Uterus (tissue), 4 donors: ENCODE results near the gene HDAC3. TPM values are rescaled to one million over a fixed set of nuclear protein-coding genes. Genes with fewer than 3 reads are reported as not detected.

Source experiments
- DNase-seq, 2 donors: peaks; one replicate each; pipeline ENCODE4 v3.0.0-alpha.2; 2019 to 2020
- H3K27ac ChIP-seq, 2 donors: fragments of 200-600 bp; sonication (generic); 1 replicate in 1 of 2; 2 replicates in 1 of 2; pipeline ENCODE4 v1.5.1; 2016 to 2018
- H3K27me3 ChIP-seq, 2 donors: fragments of 200-600 bp; sonication (generic); one replicate each; pipeline ENCODE4 v1.5.1; 2018 to 2019; ENCODE audit warnings: control low read depth in 1 of 2
- H3K36me3 ChIP-seq, 2 donors: fragments of 200-600 bp; sonication (generic); one replicate each; pipeline ENCODE4 v1.5.1; 2019; ENCODE audit warnings: control low read depth in 1 of 2
- H3K4me1 ChIP-seq, 2 donors: fragments of 200-600 bp; sonication (generic); one replicate each; pipeline ENCODE4 v1.5.1; 2018 to 2019; ENCODE audit warnings: control low read depth in 1 of 2
- H3K4me3 ChIP-seq, 2 donors: fragments of 200-600 bp; sonication (generic); 1 replicate in 1 of 2; 2 replicates in 1 of 2; pipeline ENCODE4 v1.5.1; 2018 to 2019; ENCODE audit warnings: mild to moderate bottlenecking in 1 of 2
- H3K9me3 ChIP-seq, 2 donors: fragments of 200-600 bp; sonication (generic); one replicate each; pipeline ENCODE4 v1.5.1; 2019; ENCODE audit warnings: control low read depth in 1 of 2
- CTCF ChIP-seq, 4 experiments: fragments of 200-600 bp in 2 of 4; fragments of 450-650 bp in 2 of 4; sonication (generic) in 2 of 4; IDR thresholded peaks; one replicate each; pipeline ENCODE4 v1.5.1; 2016 to 2019; ENCODE audit warnings: antibody characterized with exemption in 4 of 4, mild to moderate bottlenecking in 2 of 4, moderate library complexity in 1 of 4
- POLR2A ChIP-seq, 2 donors: fragments of 450-650 bp; IDR thresholded peaks; one replicate each; pipeline ENCODE4 v1.6.1; 2016; ENCODE audit warnings: antibody characterized with exemption in 2 of 2, mild to moderate bottlenecking in 1 of 2, moderate library complexity in 1 of 2
- intact Hi-C: fragments of 100-400 bp; cut with DNase I; formaldehyde crosslinking; loops from one replicate; pipeline ENCODE4 v1.15.1; 2023; ENCODE audit warnings: low total_unique reads
- total RNA-seq, 4 donors: library from RNA; depleted of rRNA in 3 of 4; stranded (reverse); fragments of >200 nt in 3 of 4; gene quantifications; one replicate each; pipeline versions ENCODE4 v1.1.0 to v1.2.4, GENCODE V29; 2014 to 2023
- donor health status: DM: yes; HTN: yes; CAD: no.

Gene HDAC3
- total RNA-seq, 4 donors from 2014 or later, result 24.8 to 68.0 (median 46.0) TPM

GRCh38 chr5:141665995-141666940 lies 29.6 kb upstream of the HDAC3 start:
- no peaks in the 10 kb centered on the region for H3K36me3 ChIP-seq
- no peaks in the 10 kb centered on the region for H3K27me3 ChIP-seq
- intact Hi-C loops, result no loop called here
- TF ChIP-seq POLR2A (IDR thresholded peaks at IDR 0.05) (no peak), CTCF (IDR thresholded peaks at IDR 0.05) (no peak)
- no peak overlapping the region for H3K4me3 ChIP-seq
- H3K27ac ChIP-seq, result no peak overlapping the region
- DNase-seq, result no peak
- H3K4me1 ChIP-seq, result no peaks in the 10 kb centered on the region
- H3K9me3 ChIP-seq, result no peaks in the 10 kb centered on the region

GRCh38 chr5:141664733-141665461 lies 28.2 kb upstream of the HDAC3 start:
- TF ChIP-seq CTCF (IDR thresholded peaks at IDR 0.05) (peak; percentile 70 to 88 (median 76)), POLR2A (IDR thresholded peaks at IDR 0.05) (no peak)

GRCh38 chr5:141663506-141663905 lies 26.9 kb upstream of the HDAC3 start:
- no peak overlapping the region for H3K4me3 ChIP-seq
- intact Hi-C loops, result no loop called here
- H3K4me1 ChIP-seq, result no peaks in the 10 kb centered on the region
- H3K27ac ChIP-seq, result no peak overlapping the region
- H3K36me3 ChIP-seq, result no peaks in the 10 kb centered on the region
- no peaks in the 10 kb centered on the region for H3K9me3 ChIP-seq
- TF ChIP-seq CTCF (IDR thresholded peaks at IDR 0.05) (no peak), POLR2A (IDR thresholded peaks at IDR 0.05) (no peak)
- H3K27me3 ChIP-seq, result no peaks in the 10 kb centered on the region
- DNase-seq, result no peak

More at GRCh38 chr5:141664733-141665461, 28.2 kb upstream of the HDAC3 start:
- no peak overlapping the region for H3K4me3 ChIP-seq
- H3K27me3 ChIP-seq, result no peaks in the 10 kb centered on the region
- peak; percentile 69 to 73 for DNase-seq
- intact Hi-C loops, result no loop called here
- H3K36me3 ChIP-seq, result no peaks in the 10 kb centered on the region
- H3K9me3 ChIP-seq, result no peaks in the 10 kb centered on the region
- no peaks in the 10 kb centered on the region for H3K4me1 ChIP-seq
- no peak overlapping the region for H3K27ac ChIP-seq

GRCh38 chr5:141662028-141662427 lies 25.4 kb upstream of the HDAC3 start:
- Histone ChIP-seq H3K9me3 (no peaks in the 10 kb centered on the region), H3K27me3 (no peaks in the 10 kb centered on the region), H3K27ac (no peak overlapping the region), H3K4me3 (no peak overlapping the region), H3K4me1 (no peaks in the 10 kb centered on the region), H3K36me3 (no peaks in the 10 kb centered on the region)
- intact Hi-C loops, result no loop called here
- TF ChIP-seq CTCF (IDR thresholded peaks at IDR 0.05) (no peak), POLR2A (IDR thresholded peaks at IDR 0.05) (no peak)
- no peak for DNase-seq
